Esophagus squamous epithelium (tissue), 5 donors: ENCODE data around the gene NEDD4L. TPM values are rescaled to one million over a fixed set of nuclear protein-coding genes. Genes with fewer than 3 reads are reported as not detected.

ENCODE experiments used
- DNase-seq: peaks from one replicate; lab custom pipeline; 2025; lab: John Stamatoyannopoulos, UW
- H3K27ac ChIP-seq, 4 donors: fragments of 200-600 bp; sonication (generic); one replicate each; pipeline ENCODE4 v1.5.1; 2016 to 2019; ENCODE audit warnings: mild to moderate bottlenecking in 1 of 4
- H3K27me3 ChIP-seq, 4 donors: fragments of 200-600 bp; sonication (generic); 1 replicate in 3 of 4; 2 replicates in 1 of 4; pipeline versions ENCODE4 v1.5.1 to v1.6.0; 2017 to 2021; ENCODE audit warnings: antibody characterized with exemption in 1 of 4
- H3K36me3 ChIP-seq, 3 donors: fragments of 200-600 bp; sonication (generic); one replicate each; pipeline ENCODE4 v1.5.1; 2016 to 2019
- H3K4me1 ChIP-seq, 3 donors: fragments of 200-600 bp; sonication (generic); one replicate each; pipeline ENCODE4 v1.5.1; 2017 to 2019
- H3K4me3 ChIP-seq, 4 donors: fragments of 200-600 bp; sonication (generic); 1 replicate in 3 of 4; 2 replicates in 1 of 4; pipeline ENCODE4 v1.5.1; 2016 to 2019; ENCODE audit warnings: mild to moderate bottlenecking in 2 of 4, moderate library complexity in 1 of 4
- H3K9me3 ChIP-seq, 3 donors: fragments of 200-600 bp; sonication (generic); one replicate each; pipeline ENCODE4 v1.5.1; 2016 to 2019
- CTCF ChIP-seq, 6 experiments: fragments of 450-650 bp in 4 of 6; fragments of 200-600 bp in 2 of 6; sonication (generic) in 2 of 6; IDR thresholded peaks; one replicate each; pipeline ENCODE4 v1.5.1; 2016 to 2019; ENCODE audit warnings: antibody characterized with exemption in 6 of 6, mild to moderate bottlenecking in 4 of 6, moderate library complexity in 4 of 6
- POLR2A ChIP-seq, 4 donors: fragments of 450-650 bp; IDR thresholded peaks; one replicate each; pipeline ENCODE4 v1.6.1; 2017; ENCODE audit warnings: antibody characterized with exemption in 4 of 4, mild to moderate bottlenecking in 4 of 4, moderate library complexity in 3 of 4
- WGBS, 2 donors: methylation state at CpG; one replicate each; pipeline ENCODE4 v1.1.5; 2018; 5-methylcytosine and 5-hydroxymethylcytosine counted together
- intact Hi-C: fragments of 100-400 bp; cut with DNase I; formaldehyde crosslinking; loops from one replicate; pipeline ENCODE4 v1.15.0; 2022
- total RNA-seq, 4 donors: library from RNA; depleted of rRNA; stranded (reverse); fragments of >200 nt; gene quantifications; one replicate each; pipeline ENCODE4 v1.1.0, GENCODE V29; 2016
- donor health status: DM: yes; HTN: yes; CAD: no.

Gene NEDD4L
- total RNA-seq, 4 donors from 2014 or later: 17.0 to 27.6 (median 21.9) TPM

- DNase-seq: no peak
- Histone ChIP-seq H3K27ac (no peak overlapping the region), H3K36me3 (no peaks in the 10 kb centered on the region), H3K9me3 (no peaks in the 10 kb centered on the region), H3K27me3 (no peaks in the 10 kb centered on the region), H3K4me1 (peaks cover 3 to 11% (median 4%) of the 10 kb centered on the region in 3 donors), H3K4me3 (no peak overlapping the region)
- 81 to 89% methylated on average over 2 of the region's 2 CpGs for WGBS, 2 donors
- TF ChIP-seq POLR2A (IDR thresholded peaks at IDR 0.05) (no peak), CTCF (IDR thresholded peaks at IDR 0.05) (no peak)
- intact Hi-C loops: no loop called here
Measured at GRCh38 chr18:58095655-58096054, 51.6 kb downstream of the NEDD4L start.

- Histone ChIP-seq H3K27ac (no peak overlapping the region), H3K9me3 (no peaks in the 10 kb centered on the region), H3K4me1 (peaks cover 2 to 3% (median 3%) of the 10 kb centered on the region in 3 donors), H3K36me3 (no peaks in the 10 kb centered on the region), H3K4me3 (no peak overlapping the region), H3K27me3 (no peaks in the 10 kb centered on the region)
- WGBS, 2 donors: 88 to 94% methylated on average over 1 of the region's 1 CpG
- DNase-seq: no peak
- intact Hi-C loops: no loop called here
- TF ChIP-seq POLR2A (IDR thresholded peaks at IDR 0.05) (no peak), CTCF (IDR thresholded peaks at IDR 0.05) (no peak)
Measured at GRCh38 chr18:58096658-58097057, 52.6 kb downstream of the NEDD4L start.

- no peak for DNase-seq
- intact Hi-C loops: no loop called here
- Histone ChIP-seq H3K27me3 (no peaks in the 10 kb centered on the region), H3K36me3 (no peaks in the 10 kb centered on the region), H3K4me1 (no peaks in the 10 kb centered on the region), H3K27ac (no peak overlapping the region), H3K9me3 (no peaks in the 10 kb centered on the region), H3K4me3 (no peak overlapping the region)
- 59 to 73% methylated on average over 8 of the region's 8 CpGs for WGBS, 2 donors
- TF ChIP-seq CTCF (IDR thresholded peaks at IDR 0.05) (no peak), POLR2A (IDR thresholded peaks at IDR 0.05) (no peak)
Measured at GRCh38 chr18:58097121-58097906, 53.3 kb downstream of the NEDD4L start.

- TF ChIP-seq CTCF (IDR thresholded peaks at IDR 0.05) (no peak), POLR2A (IDR thresholded peaks at IDR 0.05) (no peak)
- Histone ChIP-seq H3K4me3 (no peak overlapping the region), H3K36me3 (no peaks in the 10 kb centered on the region), H3K9me3 (no peaks in the 10 kb centered on the region), H3K27me3 (no peaks in the 10 kb centered on the region), H3K27ac (no peak overlapping the region), H3K4me1 (no peaks in the 10 kb centered on the region)
- 86 to 90% methylated on average over 5 of the region's 5 CpGs for WGBS, 2 donors
- intact Hi-C loops: no loop called here
- DNase-seq: no peak
Measured at GRCh38 chr18:58097907-58098166, 53.8 kb downstream of the NEDD4L start.

- TF ChIP-seq POLR2A (IDR thresholded peaks at IDR 0.05): no peak
- no peak for TF ChIP-seq CTCF (IDR thresholded peaks at IDR 0.05)
- H3K4me1 ChIP-seq: no peaks in the 10 kb centered on the region
- intact Hi-C loops: no loop called here
- no peak overlapping the region for H3K27ac ChIP-seq
- H3K4me3 ChIP-seq: no peak overlapping the region
- 78 to 87% methylated on average over 3 of the region's 3 CpGs for WGBS, 2 donors
- no peaks in the 10 kb centered on the region for H3K36me3 ChIP-seq
- no peak for DNase-seq
- H3K27me3 ChIP-seq: no peaks in the 10 kb centered on the region
- H3K9me3 ChIP-seq: no peaks in the 10 kb centered on the region
Measured at GRCh38 chr18:58098706-58099105, 54.7 kb downstream of the NEDD4L start.
